Stimulated activated CD4-positive, alpha-beta T cell treated with anti-CD3 and anti-CD28 coated beads, Interleukin-4, amount 100 ng/mL, for 1 hour (primary cell): Measurements from ENCODE around the gene MRPS15.

Source experiments
- DNase-seq: peaks from one replicate; pipeline ENCODE4 v3.0.0-alpha.2; 2020

Gene MRPS15

GRCh38 chr1:36417931-36418330 lies 46.3 kb downstream of the MRPS15 start:
- DNase-seq = no peak

- no peak for DNase-seq
Observed at GRCh38 chr1:36415661-36416326, 48.4 kb downstream of the MRPS15 start.

GRCh38 chr1:36414384-36414783 lies 49.8 kb downstream of the MRPS15 start:
- DNase-seq = no peak

- DNase-seq = peak; percentile 18
Observed at GRCh38 chr1:36411674-36412648, 52.2 kb downstream of the MRPS15 start.

GRCh38 chr1:36408479-36408878 lies 55.7 kb downstream of the MRPS15 start:
- no peak for DNase-seq

GRCh38 chr1:36406440-36406839 lies 57.7 kb downstream of the MRPS15 start:
- no peak for DNase-seq
